Stimulated activated CD8-positive, alpha-beta memory T cell treated with anti-CD3 and anti-CD28 coated beads, Interleukin-2, amount 100 ng/mL, for 1 hour (primary cell): Measurements from ENCODE around the gene PMVK.

Experiments
- DNase-seq, 2 donors: peaks; one replicate each; pipeline ENCODE4 v3.0.0-alpha.2; 2020; ENCODE audit warnings: low read depth in 2 of 2

PMVK gene

DNA sequence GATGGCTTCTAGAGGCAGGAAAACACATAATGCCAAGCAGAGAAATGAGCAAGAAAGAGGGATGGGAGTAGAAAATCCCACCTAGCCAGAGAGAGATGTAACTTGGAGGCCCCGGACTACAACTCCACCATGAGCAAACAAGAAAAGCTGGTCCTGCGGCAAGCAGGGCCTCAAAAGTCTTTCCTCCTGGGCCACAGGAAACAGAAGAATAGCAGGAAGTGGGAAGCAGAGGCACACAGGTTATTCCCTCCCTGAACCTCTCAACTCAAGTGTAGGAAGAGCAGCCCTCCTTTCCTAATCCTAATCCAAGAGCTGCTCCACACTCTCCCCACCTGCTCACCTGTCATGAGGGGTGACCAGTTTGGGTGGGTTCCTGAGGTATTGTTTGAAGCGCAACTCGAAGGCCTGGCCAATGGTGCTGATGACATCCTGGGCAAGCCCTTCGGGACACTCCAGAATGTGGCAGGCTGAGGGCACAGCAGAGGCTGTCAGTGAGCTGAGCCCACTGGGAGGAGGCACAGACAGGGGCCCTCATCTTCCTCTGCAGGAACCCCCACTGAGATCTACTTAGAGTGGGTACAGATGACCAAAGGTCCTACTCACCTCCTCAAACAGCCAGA lies 30.9 kb upstream of the PMVK start:
- DNase-seq, result no peak

DNA sequence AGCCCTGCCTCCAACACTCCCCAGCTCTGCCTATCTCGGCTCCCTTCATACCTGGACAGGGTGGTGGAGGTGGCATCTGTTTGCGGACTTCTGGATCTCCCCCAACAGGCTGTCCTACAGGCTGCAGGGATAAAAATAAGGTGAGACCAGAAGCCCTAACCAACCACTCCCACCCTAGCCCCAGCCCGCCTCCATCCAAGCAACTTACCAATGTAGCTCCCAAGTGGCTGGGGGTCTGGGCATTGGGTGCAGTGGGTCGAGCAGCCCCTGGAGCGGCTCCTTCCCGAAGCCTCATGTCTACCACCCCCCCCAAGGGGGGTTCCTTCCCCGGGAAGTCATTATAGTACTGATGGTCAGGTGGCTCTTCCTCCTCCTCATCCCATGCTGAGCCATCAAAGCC lies 29.6 kb upstream of the PMVK start:
- no peak for DNase-seq

DNA sequence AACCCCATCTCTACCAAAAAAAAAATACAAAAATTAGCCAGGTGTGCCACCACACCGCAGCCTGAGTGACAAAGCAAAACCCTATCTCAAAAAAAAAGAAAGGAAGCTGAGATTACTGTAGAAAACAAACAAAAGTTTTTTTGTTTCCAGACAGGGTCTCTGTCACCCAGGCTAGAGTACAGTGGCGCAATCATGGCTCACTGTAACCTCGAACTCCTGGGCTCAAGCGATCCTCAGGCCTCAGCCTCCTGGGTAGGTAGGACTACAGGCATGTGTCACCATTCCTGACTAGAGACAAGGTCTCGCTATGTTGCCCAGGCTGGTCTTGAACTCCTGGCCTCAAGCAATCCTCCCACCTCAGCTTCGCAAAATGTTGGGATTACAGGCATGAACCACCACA lies 27.8 kb upstream of the PMVK start:
- no peak for DNase-seq

DNA sequence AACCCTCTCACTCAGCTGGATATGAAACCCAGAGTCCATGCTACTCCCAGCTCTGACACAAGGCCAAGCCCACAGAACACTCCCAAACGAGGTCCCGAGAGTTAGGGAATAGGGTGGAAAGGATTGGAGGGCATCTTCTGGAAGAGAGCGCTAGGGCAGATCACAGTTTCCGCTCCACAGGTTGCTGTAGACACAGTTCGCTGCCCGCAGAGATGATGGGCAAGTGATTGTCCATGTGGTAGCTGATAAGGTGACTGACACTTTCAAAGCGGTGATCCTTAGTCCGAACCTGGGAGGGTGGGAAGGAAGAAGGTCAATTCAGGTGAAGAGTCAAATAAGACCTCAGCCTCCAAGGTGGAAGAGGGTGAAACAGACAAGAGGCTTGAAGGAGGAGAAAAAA lies 27.1 kb upstream of the PMVK start:
- DNase-seq, result no peak

DNA sequence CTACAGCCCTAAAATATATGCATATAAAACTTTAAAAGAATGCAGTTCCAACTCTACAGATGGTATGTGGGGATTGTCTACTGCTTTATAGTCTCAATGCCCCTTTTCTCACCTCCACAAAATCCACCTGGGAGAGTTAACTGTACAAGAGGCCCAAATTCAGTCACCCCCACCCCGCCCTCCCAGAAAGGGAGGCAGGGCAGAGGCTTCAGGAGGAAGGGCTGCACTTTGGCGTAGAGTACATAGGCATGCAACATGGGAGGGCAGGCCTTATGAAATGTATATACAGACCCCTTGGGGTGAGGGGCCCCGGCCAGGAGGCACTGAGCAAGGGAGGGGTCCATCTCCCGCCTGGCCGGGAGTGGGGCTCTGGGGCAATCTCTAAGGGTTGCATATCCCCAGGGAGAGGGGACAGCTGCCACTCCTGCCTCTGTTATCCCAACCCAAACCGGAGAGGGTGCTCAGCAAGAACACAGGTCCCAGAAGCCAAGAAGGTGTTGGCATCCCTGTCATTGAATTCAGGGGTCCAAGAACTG lies 26.3 kb upstream of the PMVK start:
- DNase-seq, result no peak

DNA sequence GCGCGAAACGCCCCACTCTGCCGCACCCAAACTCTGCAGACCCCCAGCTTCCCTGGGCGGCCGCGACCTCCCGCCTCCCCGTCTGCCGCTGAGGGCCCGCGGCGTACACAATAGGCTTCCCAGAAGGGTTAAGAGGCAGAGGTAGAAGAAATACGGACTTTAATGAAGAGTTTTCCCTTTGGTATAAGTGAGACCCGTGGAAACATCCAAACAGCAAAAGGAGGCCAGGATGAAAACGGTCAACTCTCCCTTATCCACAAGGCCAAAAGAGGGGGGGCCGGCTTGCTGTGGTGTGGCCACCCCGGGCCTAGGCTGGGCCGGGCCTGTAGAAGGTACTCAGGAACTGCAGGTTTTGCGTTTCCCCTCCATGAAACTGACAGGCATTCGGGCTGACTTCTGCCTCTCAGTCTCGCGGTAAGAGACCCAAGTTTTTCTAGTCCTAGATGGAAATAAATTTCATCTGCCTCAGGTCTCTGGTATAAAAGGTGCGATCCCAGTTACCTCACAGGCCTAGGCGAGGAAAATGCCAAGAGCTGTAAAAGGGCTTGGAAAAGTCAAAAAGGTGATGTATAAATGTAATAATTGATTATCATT lies 25.7 kb upstream of the PMVK start:
- DNase-seq, result no peak

DNA sequence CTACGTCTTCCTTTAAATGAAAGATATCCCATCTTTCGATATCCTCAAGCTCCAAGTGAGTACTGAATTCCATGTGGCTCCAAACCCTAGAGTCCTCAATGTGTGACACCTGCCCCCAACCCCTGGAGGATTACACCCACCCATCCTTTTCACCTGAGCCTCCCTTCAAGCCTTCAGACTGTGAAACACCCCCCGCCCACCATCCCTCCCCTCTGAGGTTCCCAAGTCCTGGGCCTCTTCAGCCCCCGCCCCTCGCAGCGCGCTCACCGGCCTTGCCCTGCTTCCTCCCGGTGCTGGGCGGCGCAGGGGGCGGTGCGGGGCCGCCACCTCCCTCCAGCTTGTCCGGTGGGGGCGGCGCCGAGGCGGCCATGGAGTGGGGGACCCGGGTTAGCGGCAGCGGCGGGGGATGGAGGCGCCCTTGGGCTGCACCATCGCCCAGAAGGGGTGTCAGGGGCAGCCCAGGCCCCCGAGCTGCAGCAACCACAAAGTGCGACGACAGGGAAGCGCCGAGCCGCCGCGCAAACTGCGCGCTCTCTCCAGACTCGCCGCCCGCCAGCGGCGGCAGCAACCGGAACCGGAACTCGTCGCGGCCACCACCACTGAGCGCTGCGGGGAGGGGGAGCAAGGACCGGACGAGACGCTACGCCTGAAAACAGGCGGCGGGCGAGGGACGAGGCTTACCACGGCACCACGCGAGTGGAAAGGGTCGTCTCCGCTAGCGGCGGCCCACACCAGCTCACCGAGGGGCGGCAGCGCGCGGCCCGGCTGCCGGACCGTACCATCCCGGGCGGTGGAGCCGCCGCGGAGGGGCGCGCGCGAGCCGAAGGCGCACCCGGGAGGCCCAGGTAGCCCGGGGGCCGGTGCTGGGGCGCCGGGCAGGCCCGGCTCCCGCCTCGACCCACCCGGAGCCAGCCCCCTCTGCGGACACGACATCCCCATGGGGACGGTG lies 25.0 kb upstream of the PMVK start, which contains the start of gene PYGO2:
Gene PYGO2 (minus strand): TSS at position 576 of the 949 bp plus-strand sequence. CDS start 206 bp downstream, at position 370.
- DNase-seq, result peak; percentile 57 to 65

DNA sequence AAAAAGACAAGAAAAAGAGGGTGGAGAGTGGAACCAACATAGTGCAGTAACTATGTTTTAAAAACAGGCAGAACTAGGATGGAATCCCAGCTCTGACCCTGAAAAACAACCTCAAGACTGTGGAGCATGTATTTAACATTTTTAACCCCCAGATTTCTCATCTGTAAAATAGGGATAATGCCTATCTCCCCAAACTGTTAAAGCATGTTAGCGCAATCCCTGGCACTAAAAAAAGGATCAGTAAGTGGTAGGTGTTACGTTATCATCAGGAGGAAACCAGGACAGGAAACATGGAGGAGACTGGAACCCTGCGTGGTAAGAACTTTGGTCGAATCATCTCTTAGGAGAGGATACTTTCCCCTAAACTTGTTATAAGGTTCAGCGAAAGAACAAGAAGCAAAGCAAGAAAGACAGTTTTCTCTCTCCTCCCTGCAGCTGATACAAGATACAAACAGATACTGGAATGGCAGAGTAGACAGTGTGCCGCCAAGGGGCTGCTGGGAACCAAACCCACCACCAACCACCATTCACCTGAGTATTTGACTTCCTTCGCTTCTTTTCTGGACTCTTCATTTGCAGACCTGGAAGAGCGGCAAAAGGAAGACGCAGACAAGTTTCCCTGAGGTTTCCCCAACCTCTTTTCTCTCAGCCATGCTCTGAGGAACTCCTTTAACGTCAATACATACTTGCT lies 24.1 kb upstream of the PMVK start:
- DNase-seq, result no peak

DNA sequence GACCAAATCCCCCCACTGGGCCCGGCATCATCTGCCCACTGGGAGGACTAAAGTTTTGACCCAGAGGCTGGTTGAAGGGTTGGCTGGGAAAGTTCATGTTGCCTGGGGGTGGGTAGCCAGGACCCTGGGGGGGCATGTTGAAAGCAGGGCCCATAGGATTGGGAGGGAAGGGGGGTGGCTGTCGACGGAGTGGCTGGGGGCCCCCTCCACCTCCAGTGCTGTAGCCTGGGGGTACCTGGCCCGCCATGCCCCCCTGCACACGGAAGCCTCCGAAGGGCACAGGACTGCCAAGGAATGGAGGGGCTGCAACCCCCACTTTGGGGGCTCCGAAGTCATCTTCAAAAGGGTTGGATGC lies 22.9 kb upstream of the PMVK start:
- DNase-seq, result no peak

DNA sequence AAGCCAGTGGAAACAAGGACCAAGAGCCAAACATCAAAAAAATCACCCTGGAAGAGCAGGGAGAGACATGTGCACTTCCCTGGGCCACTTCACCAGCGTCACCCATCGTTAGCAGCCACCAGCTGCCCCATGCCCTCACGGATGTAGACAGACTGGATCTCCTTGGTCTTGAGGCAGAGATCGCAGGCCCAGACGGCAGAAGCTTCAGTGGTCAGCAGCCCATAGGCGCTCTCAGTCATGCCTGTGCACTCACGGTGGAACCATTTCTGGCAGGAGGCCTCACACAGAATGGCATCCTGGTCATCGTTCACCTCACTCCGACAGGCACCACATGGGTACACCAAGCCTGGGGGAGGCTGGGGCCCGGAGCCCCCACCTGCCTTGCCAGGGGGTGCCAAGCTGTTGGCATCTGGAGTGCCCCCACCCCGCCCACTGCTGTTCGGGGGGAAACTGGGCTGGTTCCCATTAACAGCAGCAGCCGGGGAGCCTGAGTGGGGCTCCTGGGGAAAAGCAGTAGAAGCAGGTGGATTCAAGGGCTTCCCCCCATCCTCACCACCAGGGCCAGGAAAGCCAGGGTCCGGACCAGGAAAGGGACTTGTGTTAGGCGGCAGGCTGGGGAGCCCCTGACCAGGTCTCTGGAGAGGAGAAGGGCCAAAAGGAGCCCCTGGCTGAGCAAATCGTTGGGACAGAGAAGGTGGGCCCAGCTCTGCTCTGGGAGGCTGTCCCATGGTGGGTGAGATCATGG lies 22.3 kb upstream of the PMVK start:
- no peak for DNase-seq

DNA sequence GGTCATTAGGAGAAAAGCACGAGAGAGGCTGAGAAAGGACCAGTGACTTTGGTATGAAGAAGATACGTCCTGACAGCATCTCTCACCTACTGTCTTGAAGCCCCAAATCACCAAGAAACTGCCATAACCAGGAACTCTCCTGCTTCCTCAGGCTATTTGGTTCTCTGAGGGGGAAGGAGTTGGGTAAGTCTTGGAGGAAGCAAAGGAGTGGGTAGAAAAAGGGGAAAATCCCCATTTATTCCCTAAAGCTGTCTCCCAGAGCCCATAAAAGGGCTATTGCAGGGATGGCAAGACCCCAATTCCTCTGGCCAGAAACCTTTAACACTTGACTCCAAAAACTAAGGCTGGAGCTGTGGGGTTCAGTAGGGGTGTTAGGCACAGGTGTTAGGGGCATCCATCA lies 21.5 kb upstream of the PMVK start:
- no peak for DNase-seq

DNA sequence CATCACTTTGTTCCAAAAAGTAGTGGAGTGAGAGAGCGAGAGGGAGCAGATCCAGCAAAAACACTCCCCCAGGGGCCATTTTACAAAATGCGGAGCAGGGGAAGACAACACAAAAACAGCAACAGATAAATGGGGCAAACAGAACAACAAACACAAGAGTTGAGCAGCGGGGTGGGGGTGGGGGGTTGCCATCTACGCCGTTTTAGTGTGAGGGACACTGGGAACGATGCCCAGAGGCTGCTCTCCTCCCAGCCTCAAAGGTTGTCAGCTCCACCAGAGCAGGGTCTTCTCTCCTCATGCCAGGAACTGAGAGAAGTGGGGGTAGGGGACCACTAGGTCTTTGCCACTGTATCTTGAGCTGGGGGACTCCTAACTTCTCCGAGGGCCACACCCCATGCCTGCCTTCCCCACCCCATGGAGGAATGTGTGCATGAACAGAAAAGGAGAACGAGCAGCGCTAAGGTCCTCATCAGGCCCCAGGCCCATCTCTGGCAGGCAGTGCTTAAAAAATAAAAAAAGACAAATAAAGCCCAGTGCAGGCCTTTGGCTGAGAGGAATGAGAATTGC lies 20.7 kb upstream of the PMVK start:
- no peak for DNase-seq

DNA sequence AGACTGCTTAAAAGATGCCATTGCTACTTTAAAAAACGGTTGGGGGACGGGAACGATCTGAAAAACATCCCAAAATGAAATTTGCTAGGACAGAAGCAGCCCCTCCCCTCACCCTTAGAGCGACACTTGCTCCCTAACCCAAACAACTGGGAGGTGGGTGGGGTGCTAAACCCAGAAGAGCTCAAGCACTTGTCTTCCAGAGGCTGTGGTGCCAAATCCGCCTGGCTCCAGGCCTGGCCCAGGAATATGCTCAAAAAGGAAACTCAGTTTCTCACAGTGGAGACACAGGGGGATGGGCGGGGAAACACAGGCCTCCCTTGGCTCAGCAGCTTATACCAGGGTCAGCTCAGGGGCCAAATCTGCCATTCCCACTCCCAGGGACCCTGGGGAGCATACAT lies 20.0 kb upstream of the PMVK start:
- no peak for DNase-seq

DNA sequence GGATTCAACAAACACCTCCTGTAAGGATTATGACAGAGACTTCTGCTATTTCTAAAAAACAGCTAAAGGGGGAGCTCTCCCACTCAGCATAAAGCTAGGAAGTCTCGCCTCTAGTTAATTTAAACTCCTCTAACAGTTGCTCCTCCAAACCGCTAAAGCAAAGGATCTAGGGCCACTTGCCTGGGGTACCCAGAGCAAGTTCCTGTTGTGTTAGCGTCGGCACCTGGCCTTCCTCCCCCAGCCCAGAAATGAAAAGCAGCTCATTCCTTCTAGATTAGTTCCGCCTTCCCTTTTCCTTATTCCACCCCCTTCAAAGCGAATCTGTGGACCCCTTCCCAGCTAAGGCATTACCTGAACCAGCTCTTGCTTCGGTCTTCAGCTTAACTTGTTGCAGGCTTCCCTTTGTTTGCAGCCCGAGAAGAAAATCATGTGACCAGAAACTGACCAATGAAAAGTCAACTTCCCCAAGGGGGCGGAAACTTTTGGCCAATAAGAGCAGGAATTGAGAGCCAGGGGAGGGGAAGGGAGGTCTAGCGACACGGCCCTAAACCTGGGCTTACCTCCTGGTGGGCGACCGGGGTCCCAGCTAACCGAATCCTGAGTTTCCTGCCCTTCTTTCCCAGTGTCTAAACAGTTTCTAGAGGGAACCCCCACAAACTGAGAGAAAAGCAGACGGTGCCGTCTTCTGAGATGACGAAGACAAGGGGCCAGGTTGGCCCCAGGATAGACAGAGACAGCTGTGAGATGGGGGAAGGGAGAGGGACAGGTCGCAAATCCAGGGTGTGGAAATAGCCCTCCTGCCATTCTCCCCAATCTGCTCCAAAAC lies 19.4 kb upstream of the PMVK start, which contains the start of gene PBXIP1:
Gene PBXIP1 (minus strand): TSS at position 382 of the 826 bp plus-strand sequence. CDS start 2,378 bp downstream, outside the sequence.
- DNase-seq, result peak; percentile 59 to 60

DNA sequence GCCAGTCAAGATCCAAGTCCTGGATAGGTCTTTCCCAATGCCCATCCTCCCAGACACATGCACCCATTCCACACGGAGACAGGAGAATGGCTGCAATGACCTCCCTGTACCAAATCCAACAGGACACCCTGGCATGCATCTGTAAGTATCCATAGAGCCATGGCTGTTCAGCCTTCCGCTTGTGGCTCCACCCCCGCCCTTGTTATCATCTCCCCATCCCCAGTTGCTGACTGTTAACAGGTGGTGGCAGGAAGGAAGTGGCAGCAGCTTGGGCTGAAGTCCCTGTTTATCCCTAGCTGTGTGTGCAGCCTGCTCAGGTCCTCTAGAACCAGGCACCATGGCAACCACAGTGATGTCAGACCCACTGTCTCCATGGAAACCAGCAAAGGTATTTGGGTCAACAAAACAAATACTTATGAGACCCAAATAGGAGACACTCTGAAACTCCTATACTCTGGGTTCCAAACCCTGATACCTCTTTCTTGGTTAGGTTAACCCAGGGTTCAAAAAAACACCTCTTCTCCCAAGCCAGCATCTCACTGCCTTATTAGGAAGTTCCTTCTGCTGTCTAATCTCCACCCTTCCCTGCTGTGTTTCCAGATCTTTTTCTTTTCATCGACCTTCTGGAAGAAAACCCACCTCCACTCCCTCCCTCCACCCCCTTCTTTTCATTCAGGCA lies 18.7 kb upstream of the PMVK start:
- peak; percentile 74 to 80 for DNase-seq

DNA sequence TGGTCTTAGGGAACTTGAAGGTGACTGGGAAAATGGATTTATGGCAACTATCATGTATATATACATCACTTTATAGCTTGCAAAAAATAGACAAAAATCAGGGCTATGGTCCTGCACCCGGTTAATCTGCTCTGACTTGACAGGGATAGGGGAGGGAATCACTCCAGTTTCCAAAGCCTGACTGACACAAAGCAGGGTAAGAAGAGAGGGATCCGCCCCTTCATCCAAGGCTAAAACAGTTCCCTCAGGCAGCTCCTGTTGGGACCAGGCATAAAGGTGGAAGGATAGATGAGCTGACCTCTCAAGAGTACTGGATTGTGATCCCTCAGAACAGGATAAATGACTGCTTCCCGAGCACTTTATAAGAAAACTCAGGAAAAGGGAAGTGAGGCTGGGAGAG lies 18.0 kb upstream of the PMVK start:
- DNase-seq, result no peak

DNA sequence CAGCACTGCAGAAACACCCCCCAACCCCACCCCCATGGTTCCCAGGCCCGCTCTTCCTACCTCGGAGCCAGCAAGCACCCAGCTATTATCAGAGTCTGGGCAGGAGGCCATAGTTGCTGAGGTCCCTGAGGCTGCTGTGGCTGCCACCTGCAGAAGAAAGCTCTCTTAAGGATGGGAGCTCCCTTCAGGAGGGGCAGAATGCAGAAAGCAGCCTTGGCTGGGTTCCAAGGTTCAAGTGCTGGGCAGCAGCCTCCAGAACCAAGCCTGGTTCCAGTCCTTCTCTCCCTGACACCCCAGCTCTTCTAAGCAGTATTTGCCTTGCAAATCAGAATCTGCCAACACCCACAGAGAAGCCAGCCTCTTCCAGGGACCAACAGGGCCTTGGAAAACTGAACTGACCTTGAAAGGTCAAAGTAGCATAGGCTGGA lies 17.1 kb upstream of the PMVK start:
- no peak for DNase-seq

DNA sequence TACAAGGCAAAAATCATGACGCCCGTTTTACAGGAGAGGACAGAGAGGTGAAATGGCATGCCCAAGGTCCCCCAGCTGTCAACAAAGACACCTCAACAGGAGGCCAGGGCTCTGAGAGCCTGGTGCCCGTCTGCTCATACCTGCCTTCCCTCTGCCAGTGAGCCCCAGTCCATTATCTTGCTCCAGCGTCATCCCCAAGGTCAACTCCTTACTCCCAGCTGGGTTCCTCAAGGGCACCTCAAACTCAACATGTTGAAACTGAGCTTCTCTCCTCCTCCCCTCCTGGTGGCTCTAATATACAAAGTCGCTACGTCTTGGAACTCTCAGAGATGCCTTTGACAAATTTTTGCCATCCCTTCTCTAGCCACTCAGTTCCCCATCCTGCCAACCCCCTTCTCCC lies 16.1 kb upstream of the PMVK start:
- no peak for DNase-seq
